SK-N-SH (cell line): Measurements from ENCODE around the gene FCN3.

ENCODE experiments used
- REST ChIP-seq: IDR thresholded peaks from 2 replicates; pipeline ENCODE4 v1.6.1; 2012; ENCODE audit warnings: mild to moderate bottlenecking, low read depth, low read length, moderate library complexity
- RXRA ChIP-seq: IDR thresholded peaks from 2 replicates; pipeline ENCODE4 v1.4.0; 2012; ENCODE audit warnings: low read depth, mild to moderate bottlenecking, borderline replicate concordance
- TF ChIP-seq, protein P1 (sequence below): fragments of 200-600 bp; sonication (generic); IDR thresholded peaks from 2 replicates; pipeline ENCODE4 v1.6.1; 2017; ENCODE audit warnings: antibody characterized with exemption, mild to moderate bottlenecking, moderate library complexity

GRCh38 chr1:27353166-27353565, 21.5 kb downstream of the FCN3 start:
- TF ChIP-seq RXRA (no peak), REST (no peak)
- TF ChIP-seq, protein P1, sequence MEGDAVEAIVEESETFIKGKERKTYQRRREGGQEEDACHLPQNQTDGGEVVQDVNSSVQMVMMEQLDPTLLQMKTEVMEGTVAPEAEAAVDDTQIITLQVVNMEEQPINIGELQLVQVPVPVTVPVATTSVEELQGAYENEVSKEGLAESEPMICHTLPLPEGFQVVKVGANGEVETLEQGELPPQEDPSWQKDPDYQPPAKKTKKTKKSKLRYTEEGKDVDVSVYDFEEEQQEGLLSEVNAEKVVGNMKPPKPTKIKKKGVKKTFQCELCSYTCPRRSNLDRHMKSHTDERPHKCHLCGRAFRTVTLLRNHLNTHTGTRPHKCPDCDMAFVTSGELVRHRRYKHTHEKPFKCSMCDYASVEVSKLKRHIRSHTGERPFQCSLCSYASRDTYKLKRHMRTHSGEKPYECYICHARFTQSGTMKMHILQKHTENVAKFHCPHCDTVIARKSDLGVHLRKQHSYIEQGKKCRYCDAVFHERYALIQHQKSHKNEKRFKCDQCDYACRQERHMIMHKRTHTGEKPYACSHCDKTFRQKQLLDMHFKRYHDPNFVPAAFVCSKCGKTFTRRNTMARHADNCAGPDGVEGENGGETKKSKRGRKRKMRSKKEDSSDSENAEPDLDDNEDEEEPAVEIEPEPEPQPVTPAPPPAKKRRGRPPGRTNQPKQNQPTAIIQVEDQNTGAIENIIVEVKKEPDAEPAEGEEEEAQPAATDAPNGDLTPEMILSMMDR: no peak
